HG02938 (cell line): Measurements from ENCODE around the gene KRTAP1-4.
"Not testable (repeated sequence)": the region's sequence is repeated elsewhere in the genome, so short reads cannot be mapped to it uniquely, and the experiment has no call there.

ENCODE experiments used
- ATAC-seq: cut with Tn5 transposase; IDR thresholded peaks from one replicate; pipeline ENCODE4 v1.9.1; 2021; ENCODE audit warnings: mild to moderate bottlenecking, moderate library complexity; ENCODE audit not compliant: unreplicated experiment

KRTAP1-4 gene

DNA sequence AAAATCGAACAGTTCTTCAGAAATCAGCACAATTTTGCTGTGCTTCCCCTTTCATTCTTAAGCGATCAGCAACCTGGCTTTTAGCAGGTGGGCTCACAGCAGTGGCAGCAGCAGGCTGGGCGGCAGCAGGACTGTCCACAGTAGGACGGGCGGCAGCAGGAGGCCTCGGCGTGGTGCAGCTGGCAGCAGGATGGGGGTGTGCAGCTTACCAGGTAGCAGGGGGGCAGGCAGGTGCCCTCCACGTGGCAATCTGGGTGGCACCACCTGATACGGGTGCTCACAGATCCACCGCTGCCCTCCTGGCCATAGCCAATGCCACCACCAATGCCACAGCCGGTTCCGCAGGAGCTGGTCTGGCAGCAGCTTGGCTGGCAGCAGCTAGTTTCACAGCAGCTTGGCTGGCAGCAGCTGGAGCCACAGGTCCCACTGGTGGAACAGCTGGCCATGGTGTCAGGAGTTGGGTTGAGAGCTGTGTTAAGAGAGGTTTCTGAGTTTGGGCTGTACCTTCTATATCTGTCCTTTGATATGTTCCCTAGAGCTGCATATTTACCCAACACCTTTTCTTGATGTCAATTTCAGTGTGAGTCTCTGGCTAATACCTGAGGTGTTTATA is at the start of gene KRTAP1-4:
Gene KRTAP1-4 (minus strand): TSS at position 563 of the 613 bp plus-strand sequence. CDS start 117 bp downstream, at position 446.
- no peak for ATAC-seq

DNA sequence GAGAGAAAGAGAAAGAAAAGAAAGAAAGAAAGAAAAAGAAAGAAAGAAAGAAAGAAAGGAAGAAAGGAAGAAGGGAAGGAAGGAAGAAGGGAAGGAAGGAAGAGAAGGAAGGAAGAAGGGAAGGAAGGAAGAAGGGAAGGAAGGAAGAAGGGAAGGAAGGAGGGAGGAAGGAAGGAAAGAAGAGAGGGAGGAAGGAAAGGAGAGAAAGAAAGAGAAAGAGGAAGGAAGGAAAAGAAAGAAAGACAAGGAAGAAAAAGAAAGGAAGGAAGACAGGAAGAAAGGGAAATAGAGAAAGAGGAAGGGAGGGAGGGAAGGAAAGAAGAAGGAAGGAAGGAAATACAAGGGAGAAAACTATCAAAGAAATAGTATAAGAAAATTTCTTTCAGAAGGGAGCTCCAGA is 46.8 kb upstream of the KRTAP1-4 start:
- ATAC-seq, result no peak

- ATAC-seq, result no peak
Observed at GRCh38 chr17:41073676-41074075, 43.7 kb upstream of the KRTAP1-4 start.

DNA sequence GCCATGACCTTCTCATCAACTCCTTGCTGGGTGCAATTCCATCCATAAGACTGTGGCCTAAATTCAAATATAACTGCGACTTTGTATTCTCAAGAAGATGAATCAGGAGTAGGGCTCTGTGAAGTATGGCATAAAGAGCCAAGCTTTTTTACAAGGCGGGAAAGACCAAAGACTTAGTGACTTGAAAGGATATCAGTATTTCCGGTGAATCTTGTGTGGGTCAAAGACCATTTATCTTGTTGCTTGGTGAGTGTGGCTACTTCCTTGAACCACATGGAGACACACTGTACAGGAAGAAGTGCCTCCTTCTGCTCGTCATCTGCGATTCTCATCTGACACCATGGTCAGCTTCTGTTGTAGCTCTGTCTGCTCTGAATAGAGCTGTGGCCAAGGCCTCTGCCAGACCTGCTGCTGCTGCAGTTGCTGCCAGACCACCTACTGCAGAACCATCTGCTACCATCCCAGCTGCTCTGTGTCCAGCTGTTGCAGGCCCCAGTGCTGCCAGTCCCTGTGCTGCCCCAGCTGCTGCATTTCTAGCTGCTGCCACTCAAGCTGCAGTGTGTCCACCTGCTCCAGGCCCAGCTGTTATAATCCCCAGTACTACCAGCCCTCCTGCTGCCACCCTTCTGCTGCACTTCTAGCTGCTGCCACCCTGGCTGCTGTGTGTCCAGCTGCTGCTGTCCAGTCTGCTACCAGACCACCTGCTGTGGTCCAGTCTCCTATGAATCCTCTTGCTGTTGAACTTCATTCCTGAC is 41.8 kb upstream of the KRTAP1-4 start:
- ATAC-seq, result no peak

- no peak for ATAC-seq
Observed at GRCh38 chr17:41069031-41069430, 39.0 kb upstream of the KRTAP1-4 start.

- no peak for ATAC-seq
Observed at GRCh38 chr17:41067281-41067680, 37.3 kb upstream of the KRTAP1-4 start.

DNA sequence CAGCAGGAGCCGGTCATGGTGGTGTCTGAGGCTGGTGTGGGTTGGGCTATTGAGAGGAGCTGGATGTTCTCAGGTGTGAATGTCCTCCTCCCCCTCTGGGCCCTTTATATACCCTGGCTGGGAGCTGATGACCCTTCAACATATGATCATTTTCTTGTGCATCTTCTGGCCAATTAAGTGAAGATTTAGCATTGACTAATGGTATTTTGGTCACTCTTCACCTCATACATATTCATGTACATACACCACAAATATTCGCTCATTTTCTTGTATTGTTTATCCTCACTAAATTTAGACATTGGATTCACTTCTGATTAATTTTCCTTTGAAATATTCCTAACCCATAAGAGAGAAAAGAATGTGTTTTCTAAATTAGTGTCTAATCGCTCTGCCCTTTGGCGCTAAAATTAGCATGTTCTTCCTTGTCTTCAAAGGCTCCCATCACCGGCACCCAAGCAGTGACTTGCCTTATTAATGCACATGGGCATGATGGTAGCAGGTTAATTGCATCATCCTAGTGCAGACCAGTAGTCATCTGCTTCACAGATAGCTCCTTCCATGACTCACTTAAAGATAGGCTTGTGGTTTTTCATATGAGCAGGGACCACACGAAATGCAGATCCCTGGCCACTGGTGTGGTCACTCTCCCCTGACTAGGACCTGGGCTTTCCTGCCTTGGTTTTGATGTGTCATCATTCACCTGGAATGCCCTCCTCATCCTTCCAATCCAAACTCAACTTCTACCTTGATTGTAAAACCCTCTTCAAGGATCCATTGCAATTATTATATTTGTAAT is 36.0 kb upstream of the KRTAP1-4 start, which contains the start of gene KRTAP2-4:
Gene KRTAP2-4 (minus strand): TSS at position 51 of the 796 bp plus-strand sequence. CDS start 34 bp downstream, at position 17.
- ATAC-seq, result no peak

DNA sequence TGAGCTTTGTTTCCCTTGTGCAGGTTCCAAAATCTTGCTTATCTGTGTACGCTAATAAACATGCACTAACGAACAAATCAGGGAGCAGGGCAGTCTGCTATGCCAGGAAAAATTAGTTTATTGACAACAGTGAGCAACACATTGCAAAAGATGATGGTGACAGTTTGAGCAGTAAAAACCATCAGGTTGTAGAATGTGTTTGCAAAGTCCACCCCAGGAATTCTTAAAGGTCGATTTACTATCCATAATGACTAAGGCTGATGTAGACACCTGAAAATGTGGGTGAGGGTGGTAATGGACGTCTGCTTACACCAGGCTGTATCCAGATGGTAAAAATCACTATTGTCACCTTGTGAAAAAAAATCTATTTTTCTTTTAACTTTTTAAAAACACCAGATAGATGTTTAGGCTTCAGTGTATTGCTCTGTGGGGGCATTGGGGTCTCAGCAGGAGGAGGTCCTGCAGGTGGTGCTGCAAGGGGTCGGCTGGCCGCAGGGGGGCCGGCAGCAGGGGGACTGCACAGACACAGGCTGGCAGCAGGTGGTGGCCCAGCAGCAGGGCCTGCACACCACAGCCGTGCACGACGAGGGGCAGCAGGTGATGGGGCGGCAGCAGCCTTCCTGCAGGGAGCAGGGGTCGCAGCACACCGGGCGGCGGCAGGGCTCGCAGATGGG is 35.2 kb upstream of the KRTAP1-4 start:
- not testable (repeated sequence) for ATAC-seq

DNA sequence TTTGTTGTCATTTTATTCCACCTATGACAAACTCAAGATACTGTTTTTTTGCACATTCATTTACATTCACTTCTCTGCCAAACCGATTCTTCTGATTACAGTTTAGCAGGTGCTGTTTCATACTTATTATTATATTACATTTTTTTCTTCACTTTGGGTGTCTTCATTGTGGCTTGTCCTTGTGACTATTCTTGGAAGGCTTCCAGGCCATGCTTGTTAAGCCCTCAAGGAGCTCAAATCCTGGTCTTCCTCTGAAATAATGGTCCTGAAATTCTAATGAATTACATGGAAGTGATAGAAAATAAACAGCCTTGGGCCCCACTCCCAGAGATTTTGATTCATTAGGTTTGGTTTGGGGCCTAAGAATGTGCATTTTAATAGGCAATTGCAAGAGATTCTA is 34.3 kb upstream of the KRTAP1-4 start:
- ATAC-seq, result no peak

DNA sequence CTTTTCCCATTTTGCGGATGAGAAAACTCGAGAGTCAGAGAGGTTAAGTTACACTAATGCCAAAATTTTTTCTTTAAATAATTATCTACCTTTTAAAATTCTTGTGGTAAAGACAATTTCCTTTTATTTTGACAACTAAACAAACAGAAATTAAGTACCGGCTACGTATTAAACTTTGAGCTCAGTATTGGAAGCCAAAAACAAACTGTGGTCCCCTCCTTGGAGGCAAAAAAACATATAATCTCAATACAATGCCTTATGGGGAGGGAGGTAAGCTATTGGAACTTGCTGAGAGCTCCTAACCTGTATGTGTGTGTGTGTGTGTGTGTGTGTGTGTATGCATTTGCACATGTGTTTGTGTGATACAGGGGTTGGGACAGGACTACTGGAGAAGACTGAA is 33.5 kb upstream of the KRTAP1-4 start:
- no peak for ATAC-seq

DNA sequence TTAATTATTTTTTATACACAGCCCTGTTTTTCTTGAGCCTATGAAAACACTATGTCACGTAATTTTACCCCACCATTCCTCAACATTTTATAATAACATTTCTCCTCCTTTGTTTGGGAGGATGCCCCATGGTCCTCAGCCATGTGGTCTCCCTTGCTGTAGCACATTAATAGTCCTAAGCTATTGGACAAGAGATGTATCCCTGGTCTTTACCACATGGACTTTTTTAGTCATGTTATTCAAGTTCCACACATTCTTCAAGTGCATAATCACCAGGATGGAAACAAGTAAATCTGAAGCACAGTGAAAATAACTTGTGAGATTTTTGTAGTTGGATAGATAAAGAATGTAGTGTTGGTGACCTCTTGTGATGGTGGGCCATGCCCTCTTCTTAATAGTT is 32.0 kb upstream of the KRTAP1-4 start:
- ATAC-seq, result no peak

DNA sequence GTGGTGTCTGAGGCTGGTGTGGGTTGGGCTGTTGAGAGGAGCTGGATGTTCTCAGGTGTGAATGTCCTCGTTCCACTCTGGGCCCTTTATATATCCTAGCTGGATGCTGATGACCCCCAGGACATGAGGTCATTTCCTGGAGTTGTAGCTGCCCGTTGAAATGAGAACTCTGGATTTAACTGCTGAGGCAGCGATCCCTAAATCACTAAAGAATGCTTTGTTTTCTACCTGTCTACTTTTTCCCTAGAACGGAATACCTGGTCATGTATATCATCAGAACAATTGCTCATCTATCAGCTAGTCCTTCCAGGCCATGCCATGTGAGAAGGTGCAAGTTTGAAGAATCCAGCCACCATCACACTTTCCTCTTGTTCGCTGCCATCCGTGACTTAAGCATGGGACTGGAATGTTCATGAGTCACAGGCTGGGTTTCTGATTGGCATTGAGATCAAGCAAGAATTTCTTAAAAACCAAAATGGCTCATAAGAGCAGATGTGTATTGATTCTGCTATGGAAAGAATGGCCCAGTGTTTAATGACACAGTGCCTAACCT is 30.1 kb upstream of the KRTAP1-4 start, which contains the start of gene KRTAP2-3:
Gene KRTAP2-3 (minus strand): TSS at position 63 of the 553 bp plus-strand sequence. CDS start 64 bp downstream, outside the sequence.
- ATAC-seq, result no peak

DNA sequence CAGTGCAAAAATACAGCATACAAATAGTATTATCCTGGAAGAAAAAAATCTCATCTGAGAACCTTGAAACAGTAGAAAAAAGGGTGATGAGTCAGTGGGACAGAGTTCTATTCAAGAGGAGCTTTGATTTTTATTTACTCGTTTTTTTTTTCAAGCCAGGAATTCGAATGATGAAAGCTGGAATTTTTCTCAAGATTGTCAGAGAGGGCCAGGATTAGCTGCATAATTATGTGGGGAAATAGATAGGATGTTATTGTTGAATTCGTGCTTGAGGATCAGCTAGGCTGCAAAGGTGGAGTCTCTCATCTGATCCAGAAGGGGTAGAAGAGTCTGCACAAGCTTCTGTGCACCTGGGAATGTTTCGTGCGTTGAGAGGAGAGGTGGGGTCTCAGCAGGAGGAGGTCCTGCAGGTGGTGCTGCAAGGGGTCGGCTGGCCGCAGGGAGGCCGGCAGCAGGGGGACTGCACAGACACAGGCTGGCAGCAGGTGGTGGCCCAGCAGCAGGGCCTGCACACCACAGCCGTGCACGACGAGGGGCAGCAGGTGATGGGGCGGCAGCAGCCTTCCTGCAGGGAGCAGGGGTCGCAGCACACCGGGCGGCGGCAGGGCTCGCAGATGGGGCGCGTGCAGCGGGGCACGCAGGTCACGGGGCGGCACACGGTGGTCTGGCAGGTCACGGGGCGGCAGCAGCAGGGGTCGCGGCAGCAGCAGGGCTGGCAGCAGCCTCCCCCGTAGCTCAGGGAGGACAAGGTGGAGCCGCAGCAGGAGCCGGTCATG is 29.5 kb upstream of the KRTAP1-4 start:
- ATAC-seq, result not testable (repeated sequence)

- no peak for ATAC-seq
Observed at GRCh38 chr17:41058741-41059140, 28.7 kb upstream of the KRTAP1-4 start.

DNA sequence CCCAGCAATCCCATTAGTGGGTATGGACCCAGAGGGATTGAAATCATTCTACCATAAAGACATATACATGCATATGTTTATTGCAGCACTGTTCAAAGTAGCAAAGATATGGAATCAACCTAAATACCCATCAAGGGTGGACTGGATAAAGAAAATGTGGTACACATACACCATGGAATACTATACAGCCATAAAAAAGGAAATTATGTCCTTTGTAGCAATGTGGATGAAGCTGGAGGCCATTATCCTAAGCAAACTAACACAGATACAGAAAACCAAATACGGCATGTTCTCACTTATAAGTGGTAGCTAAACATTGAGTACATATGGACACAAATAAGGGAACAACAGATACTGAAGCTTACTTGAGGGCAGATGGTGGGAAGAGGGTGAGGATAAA is 27.6 kb upstream of the KRTAP1-4 start:
- no peak for ATAC-seq

- ATAC-seq, result not testable (repeated sequence)
Observed at GRCh38 chr17:41055130-41055529, 25.1 kb upstream of the KRTAP1-4 start, which contains the start of gene KRTAP2-2. Gene KRTAP2-2, minus strand, starts transcription at chr17:41055230. Its CDS starts 19 bp downstream, at chr17:41055211.

DNA sequence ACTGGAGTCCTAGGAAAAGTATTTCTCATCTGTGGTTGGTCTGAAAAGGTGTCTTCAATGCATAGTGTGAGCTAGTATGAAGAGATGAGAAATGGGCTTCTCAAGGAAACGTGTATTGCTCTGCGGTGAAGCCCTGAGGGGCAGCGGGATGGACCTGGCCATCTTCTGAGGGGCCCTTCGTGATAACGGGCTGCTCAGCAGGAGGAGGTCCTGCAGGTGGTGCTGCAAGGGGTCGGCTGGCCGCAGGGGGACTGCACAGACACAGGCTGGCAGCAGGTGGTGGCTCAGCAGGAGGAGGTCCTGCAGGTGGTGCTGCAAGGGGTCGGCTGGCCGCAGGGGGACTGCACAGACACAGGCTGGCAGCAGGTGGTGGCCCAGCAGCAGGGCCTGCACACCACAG is 24.6 kb upstream of the KRTAP1-4 start:
- ATAC-seq, result not testable (repeated sequence)

GRCh38 chr17:41054025-41054424 is 24.0 kb upstream of the KRTAP1-4 start:
- no peak for ATAC-seq

DNA sequence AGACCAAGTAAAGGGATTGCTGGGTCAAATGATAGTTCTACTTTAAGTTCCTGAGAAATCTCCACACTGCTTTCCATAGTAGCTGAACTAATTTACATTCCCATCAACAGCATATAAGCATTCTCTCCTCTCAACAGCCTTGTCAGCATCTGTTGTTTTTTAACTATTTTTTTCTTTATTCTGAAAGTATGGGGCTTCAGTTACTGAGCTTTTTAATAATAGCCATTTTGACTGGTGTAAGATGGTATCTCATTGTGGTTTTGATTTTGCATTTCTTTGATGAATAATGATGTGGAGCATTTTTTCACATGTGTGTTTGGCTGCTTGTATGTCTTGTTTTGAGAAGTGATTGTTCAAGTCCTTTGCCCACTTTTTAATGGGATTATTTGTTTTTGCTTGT is 22.6 kb upstream of the KRTAP1-4 start:
- no peak for ATAC-seq

DNA sequence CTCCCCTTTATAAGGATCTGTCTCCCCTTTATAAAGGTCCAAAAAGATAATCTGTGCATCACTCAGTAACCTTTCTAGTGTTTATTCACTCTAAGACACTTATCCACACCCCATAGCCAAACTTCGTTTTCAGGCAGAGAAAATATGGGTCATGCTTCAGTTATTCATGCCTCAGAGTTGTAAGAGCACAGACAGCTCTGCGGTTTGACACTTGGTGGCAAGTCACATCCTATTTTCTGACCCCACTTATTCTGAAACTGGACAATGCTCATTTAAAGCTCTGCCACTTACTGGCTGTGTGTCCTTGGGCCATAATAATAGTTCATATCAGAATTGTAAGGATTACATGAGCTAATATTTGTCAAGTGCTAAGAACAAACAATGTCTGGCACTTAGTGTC is 19.1 kb upstream of the KRTAP1-4 start:
- no peak for ATAC-seq
